Gastroesophageal sphincter (tissue), 4 donors: ENCODE results near the gene SDC3. TPM values are rescaled to one million over a fixed set of nuclear protein-coding genes. Genes with fewer than 3 reads are reported as not detected.

ENCODE experiments used
- ATAC-seq: fragments of 150-250 bp; one replicate; pipeline ENCODE4 v1.9.1; 2016; ENCODE audit warnings: mild to moderate bottlenecking, moderate library complexity
- H3K27ac ChIP-seq, 4 donors: fragments of 200-600 bp; sonication (generic) in 3 of 4; 1 replicate in 3 of 4; 2 replicates in 1 of 4; pipeline ENCODE4 v1.5.1; 2016 to 2019
- H3K27me3 ChIP-seq: fragments of 200-600 bp; sonication (generic); one replicate; pipeline ENCODE4 v1.5.1; 2019
- H3K36me3 ChIP-seq, 2 donors: fragments of 200-600 bp; sonication (generic); one replicate each; pipeline ENCODE4 v1.5.1; 2019; ENCODE audit warnings: control low read depth in 1 of 2
- H3K4me1 ChIP-seq, 3 donors: fragments of 200-600 bp; sonication (generic); 1 replicate in 2 of 3; 2 replicates in 1 of 3; pipeline ENCODE4 v1.5.1; 2016 to 2019; ENCODE audit warnings: control low read depth in 2 of 3
- H3K4me3 ChIP-seq, 2 donors: fragments of 200-600 bp; sonication (generic); one replicate each; pipeline ENCODE4 v1.5.1; 2019; ENCODE audit warnings: mild to moderate bottlenecking in 1 of 2, moderate library complexity in 1 of 2
- H3K9me3 ChIP-seq, 3 donors: fragments of 200-600 bp; sonication (generic); one replicate each; pipeline ENCODE4 v1.5.1; 2017 to 2019; ENCODE audit warnings: control low read depth in 2 of 3
- EP300 ChIP-seq: sonication (generic); formaldehyde crosslinking; IDR thresholded peaks from one replicate; pipeline ENCODE4 v1.6.1; 2017; ENCODE audit warnings: antibody characterized with exemption, mild to moderate bottlenecking
- POLR2A ChIP-seq, 2 donors: fragments of 450-650 bp; IDR thresholded peaks; one replicate each; pipeline ENCODE4 v1.6.1; 2017; ENCODE audit warnings: antibody characterized with exemption in 2 of 2, mild to moderate bottlenecking in 2 of 2, moderate library complexity in 1 of 2
- POLR2AphosphoS5 ChIP-seq: sonication (generic); formaldehyde crosslinking; IDR thresholded peaks from one replicate; pipeline ENCODE4 v1.6.1; 2017; ENCODE audit warnings: antibody characterized with exemption
- WGBS, 2 donors: methylation state at CpG; one replicate each; pipeline ENCODE4 v1.1.5; 2018; ENCODE audit warnings: low coverage in 1 of 2; 5-methylcytosine and 5-hydroxymethylcytosine counted together
- total RNA-seq, 4 donors: library from RNA; depleted of rRNA; stranded (reverse); fragments of >200 nt; gene quantifications; one replicate each; pipeline ENCODE4 v1.1.0, GENCODE V29; 2016
- TF ChIP-seq, protein P1 (sequence below), 4 experiments: fragments of 200-600 bp in 2 of 4; fragments of 450-650 bp in 2 of 4; sonication (generic) in 1 of 4; IDR thresholded peaks; one replicate each; pipeline ENCODE4 v1.5.1; 2017 to 2019; ENCODE audit warnings: antibody characterized with exemption in 4 of 4, mild to moderate bottlenecking in 2 of 4, moderate library complexity in 2 of 4

Gene SDC3, protein sequence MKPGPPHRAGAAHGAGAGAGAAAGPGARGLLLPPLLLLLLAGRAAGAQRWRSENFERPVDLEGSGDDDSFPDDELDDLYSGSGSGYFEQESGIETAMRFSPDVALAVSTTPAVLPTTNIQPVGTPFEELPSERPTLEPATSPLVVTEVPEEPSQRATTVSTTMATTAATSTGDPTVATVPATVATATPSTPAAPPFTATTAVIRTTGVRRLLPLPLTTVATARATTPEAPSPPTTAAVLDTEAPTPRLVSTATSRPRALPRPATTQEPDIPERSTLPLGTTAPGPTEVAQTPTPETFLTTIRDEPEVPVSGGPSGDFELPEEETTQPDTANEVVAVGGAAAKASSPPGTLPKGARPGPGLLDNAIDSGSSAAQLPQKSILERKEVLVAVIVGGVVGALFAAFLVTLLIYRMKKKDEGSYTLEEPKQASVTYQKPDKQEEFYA
- total RNA-seq, result 100 to 1,000 TPM in 1 of 4 donors, 10 to 100 TPM in 3; 45.1 to 112 (median 52.6) TPM

DNA sequence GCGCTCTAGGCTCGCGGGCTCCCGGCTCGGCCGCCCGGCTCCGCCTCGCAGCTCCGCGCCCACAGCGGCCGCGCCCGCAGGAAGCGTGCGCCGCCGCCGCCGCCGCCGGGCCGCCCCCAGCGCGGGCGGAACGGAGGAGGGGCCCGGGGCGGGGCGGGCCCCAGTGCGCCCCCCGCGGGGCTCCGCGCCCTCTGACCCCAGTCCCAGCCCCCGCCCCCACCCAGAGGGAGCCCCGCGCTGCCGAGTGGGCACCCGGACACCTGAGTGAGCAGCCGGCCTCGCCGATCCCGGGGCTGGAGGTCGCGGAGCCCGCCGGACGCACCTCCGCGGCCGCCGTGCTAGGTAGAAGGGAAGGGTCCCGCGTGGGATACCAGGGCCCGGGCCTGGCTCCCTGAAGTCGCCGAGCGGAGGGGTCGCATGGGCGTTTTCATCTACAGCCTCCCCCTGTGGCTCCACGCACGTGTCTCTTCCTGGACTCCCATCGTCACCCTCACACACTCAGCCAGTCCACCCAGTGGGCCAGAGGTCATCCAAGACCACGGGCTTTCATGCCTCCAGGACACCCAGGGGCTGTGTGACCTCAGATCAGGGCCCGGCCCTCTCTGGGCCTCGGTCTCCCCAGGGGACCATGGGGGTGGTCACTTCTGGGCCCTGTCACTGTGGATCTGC lies at the start of gene SDC3:
SDC3 (minus strand) TSS at position 63 of the 669 bp plus-strand sequence. CDS start 172 bp downstream, outside the sequence.
- Histone ChIP-seq H3K36me3 (no peaks in the 10 kb centered on the region), H3K27ac (peak within 1 kb of the TSS; percentile 52 to 88 (median 78)), H3K9me3 (no peaks in the 10 kb centered on the region), H3K4me1 (peaks cover 0 to 65% (median 29%) of the 10 kb centered on the region in 3 donors), H3K27me3 (no peaks in the 10 kb centered on the region), H3K4me3 (peak within 1 kb of the TSS; percentile 77 to 79)
- peak; percentile 75 for ATAC-seq
- no peak for TF ChIP-seq POLR2A (IDR thresholded peaks at IDR 0.05)
- no CpG with 5 or more reads among the region's 68 CpGs for WGBS, 2 donors

DNA sequence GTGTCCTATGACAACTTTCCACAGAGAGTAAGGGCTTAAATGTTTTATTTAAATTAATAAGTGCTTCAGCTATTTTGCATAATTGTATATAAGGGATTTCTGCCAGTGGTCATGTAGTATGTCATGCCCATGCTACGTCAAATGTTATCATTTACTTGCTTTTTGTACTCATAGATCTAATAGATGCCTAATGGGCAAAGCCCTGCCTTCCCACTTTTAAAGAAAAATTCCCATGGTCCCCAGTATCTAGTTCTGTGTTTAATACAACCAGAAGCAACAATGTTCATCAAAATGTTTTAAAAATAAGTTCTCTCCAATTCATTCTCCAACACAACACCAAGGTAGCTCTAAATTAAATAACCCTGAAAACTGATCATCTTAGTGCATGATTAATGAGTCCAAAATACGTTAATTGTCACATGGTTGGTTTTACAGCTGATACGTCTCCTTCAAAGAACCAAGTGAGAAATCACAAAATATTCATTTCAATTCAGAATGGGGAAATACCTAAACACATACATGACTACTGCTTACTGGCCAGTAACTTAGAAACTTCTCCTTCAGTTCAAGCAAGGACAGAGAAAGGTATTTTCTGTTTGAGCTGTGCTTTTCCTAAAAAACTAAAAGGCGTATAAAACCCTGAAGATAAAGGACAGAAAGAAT lies 49.1 kb upstream of the SDC3 start:
- H3K4me3 ChIP-seq, result no peak overlapping the region
- no peak overlapping the region for H3K27ac ChIP-seq
- TF ChIP-seq EP300 (no peak), POLR2AphosphoS5 (no peak), POLR2A (IDR thresholded peaks at IDR 0.05) (no peak)
- TF ChIP-seq, protein P1, sequence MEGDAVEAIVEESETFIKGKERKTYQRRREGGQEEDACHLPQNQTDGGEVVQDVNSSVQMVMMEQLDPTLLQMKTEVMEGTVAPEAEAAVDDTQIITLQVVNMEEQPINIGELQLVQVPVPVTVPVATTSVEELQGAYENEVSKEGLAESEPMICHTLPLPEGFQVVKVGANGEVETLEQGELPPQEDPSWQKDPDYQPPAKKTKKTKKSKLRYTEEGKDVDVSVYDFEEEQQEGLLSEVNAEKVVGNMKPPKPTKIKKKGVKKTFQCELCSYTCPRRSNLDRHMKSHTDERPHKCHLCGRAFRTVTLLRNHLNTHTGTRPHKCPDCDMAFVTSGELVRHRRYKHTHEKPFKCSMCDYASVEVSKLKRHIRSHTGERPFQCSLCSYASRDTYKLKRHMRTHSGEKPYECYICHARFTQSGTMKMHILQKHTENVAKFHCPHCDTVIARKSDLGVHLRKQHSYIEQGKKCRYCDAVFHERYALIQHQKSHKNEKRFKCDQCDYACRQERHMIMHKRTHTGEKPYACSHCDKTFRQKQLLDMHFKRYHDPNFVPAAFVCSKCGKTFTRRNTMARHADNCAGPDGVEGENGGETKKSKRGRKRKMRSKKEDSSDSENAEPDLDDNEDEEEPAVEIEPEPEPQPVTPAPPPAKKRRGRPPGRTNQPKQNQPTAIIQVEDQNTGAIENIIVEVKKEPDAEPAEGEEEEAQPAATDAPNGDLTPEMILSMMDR (IDR thresholded peaks at IDR 0.05), result no peak
- H3K36me3 ChIP-seq, result peaks cover 13 to 75% of the 10 kb centered on the region in 2 donors
- H3K4me1 ChIP-seq, result peaks cover 0 to 19% (median 0%) of the 10 kb centered on the region in 3 donors
- WGBS, 2 donors, result 61 to 73% methylated on average over 4 of the region's 4 CpGs
- H3K27me3 ChIP-seq, result no peaks in the 10 kb centered on the region
- H3K9me3 ChIP-seq, result no peaks in the 10 kb centered on the region
- no peak for ATAC-seq

DNA sequence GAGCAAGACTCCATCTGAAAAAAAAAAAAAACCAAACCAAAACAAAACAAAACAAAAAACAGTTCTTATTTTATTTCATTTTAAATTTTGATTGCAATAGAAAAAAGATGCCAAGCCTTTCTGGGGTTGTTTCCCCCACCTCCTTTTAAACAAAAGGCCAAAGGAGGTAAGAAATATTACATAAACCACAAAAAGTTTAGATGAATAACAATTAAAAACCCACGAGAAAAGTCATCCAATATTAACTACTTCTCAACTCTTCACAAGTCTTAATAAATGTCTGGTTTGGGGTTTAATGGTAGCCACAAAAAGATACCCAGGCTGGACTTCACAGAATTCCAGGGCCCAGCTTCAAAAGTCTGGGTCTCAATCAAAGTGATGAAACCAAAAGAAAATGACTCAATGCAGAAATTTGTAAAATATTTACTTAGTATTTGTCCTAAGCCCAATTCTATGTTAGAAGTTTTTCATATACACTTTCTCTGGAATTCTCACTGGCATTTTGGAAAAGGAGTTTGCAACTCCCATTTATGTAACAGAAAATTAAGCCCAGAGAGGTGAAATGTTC lies 47.0 kb upstream of the SDC3 start:
- peak overlapping the region in 1 of 4 donors; percentile 25 for H3K27ac ChIP-seq
- H3K27me3 ChIP-seq, result no peaks in the 10 kb centered on the region
- H3K9me3 ChIP-seq, result no peaks in the 10 kb centered on the region
- 18 to 25% methylated on average over 1 of the region's 1 CpG for WGBS, 2 donors
- H3K36me3 ChIP-seq, result peaks cover 13 to 76% of the 10 kb centered on the region in 2 donors
- peaks cover 0 to 19% (median 0%) of the 10 kb centered on the region in 3 donors for H3K4me1 ChIP-seq
- no peak overlapping the region for H3K4me3 ChIP-seq
- TF ChIP-seq EP300, result no peak
- no peak for TF ChIP-seq POLR2AphosphoS5
- TF ChIP-seq, protein P1 (IDR thresholded peaks at IDR 0.05), result no peak
- no peak for TF ChIP-seq POLR2A (IDR thresholded peaks at IDR 0.05)
- ATAC-seq, result no peak

DNA sequence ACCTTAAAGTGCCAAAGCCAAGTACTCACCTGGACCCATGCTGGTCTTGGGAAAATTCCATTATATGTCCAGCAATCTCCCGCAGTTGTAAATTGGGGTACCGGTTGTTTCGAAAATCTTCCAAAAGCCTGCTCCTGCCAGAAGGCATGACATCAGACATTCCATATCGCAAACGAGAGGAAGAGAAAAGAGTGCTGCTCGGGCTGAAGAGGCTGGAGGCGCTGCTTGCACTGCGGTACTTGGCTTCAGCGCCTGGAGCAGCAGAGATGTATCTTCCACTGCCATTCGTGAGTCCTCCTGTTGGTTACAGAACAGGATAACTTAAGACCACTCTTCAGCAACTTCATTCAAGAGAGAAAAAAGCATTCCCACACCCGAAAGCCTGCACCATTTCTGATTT lies 45.1 kb upstream of the SDC3 start:
- ATAC-seq, result no peak
- H3K27ac ChIP-seq, result no peak overlapping the region
- peaks cover 13 to 75% of the 10 kb centered on the region in 2 donors for H3K36me3 ChIP-seq

More for the DNA sequence above, 45.1 kb upstream of the SDC3 start:
- 80 to 100% methylated on average over 5 to 11 of the region's 11 CpGs for WGBS, 2 donors
- Histone ChIP-seq H3K27me3 (no peaks in the 10 kb centered on the region), H3K9me3 (no peaks in the 10 kb centered on the region), H3K4me3 (no peak overlapping the region), H3K4me1 (peaks cover 0 to 19% (median 0%) of the 10 kb centered on the region in 3 donors)
- no peak for TF ChIP-seq POLR2AphosphoS5
- no peak for TF ChIP-seq POLR2A (IDR thresholded peaks at IDR 0.05)
- TF ChIP-seq, protein P1 (IDR thresholded peaks at IDR 0.05), result no peak
- no peak for TF ChIP-seq EP300
